SIG-M5 (cell line): ENCODE measurements around the gene TSKS.
A peak's percentile ranks its signal among the peaks of the same experiment; 100 is the strongest.
"Not testable (repeated sequence)": the region's sequence is repeated elsewhere in the genome, so short reads cannot be mapped to it uniquely, and the experiment has no call there.

ENCODE experiments used
- DNase-seq: peaks from one replicate; lab custom pipeline; 2025; lab: John Stamatoyannopoulos, UW

The TSKS gene

DNA sequence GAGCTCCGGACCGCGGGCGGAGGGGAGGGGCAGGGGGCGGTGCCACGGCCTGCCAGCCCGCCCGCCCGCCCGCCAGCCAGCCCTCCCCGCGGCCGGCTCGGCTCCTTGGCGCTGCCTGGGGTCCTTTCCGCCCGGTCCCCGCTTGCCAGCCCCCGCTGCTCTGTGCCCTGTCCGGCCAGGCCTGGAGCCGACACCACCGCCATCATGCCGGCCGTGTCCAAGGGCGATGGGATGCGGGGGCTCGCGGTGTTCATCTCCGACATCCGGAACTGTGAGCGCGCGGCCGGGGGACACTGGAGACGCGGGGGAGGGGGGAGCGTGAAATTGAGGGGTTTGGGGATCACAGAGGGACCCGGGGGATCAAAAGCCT, 3.8 kb upstream of the TSKS start, which contains the start of gene AP2A1:
TSS of gene AP2A1 (plus strand) at position 72 of the 370 bp plus-strand sequence. CDS start at position 205, 133 bp downstream.
- no peak for DNase-seq

- peak; percentile 100 for DNase-seq
Measured at GRCh38 chr19:49766007-49766929, 3.2 kb upstream of the TSKS start.

GRCh38 chr19:49764341-49764740, 1.2 kb upstream of the TSKS start:
- DNase-seq, result no peak

- no peak for DNase-seq
Measured at GRCh38 chr19:49761625-49762311, 1.3 kb downstream of the TSKS start.

GRCh38 chr19:49761249-49761624, 1.9 kb downstream of the TSKS start:
- no peak for DNase-seq

DNA sequence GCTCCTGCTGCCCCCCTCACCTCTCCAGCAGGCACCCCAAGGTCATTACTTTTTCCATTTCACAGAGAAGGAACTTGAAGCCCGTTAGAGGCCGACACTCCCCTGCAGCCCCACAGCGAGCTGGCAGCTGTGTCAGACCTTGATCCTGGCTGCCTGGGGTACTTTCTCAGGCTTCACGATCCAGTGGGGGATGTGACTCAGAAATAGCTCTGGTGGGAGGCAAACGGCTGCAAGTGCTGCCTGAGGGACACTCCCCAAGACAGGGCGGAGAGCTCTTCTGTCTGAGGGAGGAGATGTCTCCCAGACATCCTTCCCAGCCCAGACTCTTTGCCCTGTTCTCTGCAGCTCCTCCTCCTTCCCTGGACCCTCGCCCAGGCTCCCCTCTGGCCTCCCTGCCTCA, 4.8 kb downstream of the TSKS start:
- no peak for DNase-seq

DNA sequence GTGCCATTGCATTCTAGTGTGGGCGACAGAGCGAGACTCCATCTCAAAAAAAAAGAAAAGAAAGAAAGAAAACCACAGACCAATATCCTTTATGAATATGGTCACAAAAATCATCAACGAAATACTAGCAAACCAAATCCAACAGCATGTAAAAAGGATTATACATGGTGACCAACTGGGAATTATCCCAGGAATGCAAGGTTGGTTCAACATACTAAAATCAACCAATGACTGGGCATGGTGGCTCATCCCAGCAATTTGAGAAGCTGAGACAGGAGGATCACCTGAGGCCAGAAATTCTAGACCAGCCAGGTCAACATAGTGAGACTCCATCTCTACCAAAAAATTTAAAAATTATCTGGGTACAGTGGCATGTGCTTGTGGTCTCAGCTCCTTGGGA, 7.2 kb downstream of the TSKS start:
- DNase-seq, result no peak

DNA sequence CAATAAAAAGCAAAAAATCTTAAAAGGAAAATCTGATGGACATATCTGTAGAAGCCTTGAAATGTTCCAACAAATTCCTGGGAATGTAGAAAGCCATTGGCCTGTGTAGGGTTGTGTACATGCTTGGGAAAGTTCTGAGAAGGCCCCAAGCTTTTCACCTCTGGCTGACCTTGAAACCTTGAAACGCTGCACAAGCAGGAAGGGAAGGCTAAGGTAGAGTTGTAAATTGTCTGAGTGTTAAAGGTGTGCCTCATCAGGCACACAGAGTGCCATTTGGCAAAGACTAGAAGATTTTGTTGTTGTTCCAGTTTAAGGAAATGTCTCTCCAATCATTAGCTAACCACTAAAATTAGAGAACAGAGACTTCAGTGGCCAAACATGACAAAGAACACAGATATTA, 10.4 kb downstream of the TSKS start:
- no peak for DNase-seq

GRCh38 chr19:49749771-49750170, 13.3 kb downstream of the TSKS start:
- no peak for DNase-seq

DNA sequence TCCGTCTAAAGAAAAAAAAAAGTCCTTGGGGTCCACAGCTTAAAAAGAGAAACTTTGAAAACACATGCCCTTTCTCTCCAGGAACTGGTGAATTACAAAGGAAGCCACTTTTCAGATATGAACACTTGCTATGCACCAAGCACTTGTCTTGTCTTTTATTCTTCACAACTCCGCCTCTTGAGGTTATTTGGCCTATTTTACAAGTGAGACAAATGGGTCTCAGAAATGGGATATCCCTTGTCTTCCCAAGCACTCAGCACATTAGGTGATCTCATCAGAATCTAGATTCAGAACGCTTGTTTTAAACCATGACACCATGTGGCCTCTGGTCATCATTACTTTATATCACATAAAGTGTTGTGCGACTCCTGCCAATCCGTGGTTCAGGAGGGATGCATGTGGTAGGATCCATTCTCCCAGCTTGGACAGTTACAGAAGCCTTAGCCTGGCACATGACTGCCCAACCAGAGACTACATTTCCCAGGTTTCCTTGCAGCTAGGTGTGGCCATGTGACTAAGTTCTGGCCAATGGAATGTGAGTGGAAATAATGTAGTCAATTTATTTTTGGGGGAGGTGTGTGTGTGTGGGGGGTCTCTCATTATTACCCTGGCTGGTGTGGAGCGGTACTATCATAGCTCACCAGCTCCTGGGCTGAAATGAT, 13.9 kb downstream of the TSKS start:
- DNase-seq, result no peak

DNA sequence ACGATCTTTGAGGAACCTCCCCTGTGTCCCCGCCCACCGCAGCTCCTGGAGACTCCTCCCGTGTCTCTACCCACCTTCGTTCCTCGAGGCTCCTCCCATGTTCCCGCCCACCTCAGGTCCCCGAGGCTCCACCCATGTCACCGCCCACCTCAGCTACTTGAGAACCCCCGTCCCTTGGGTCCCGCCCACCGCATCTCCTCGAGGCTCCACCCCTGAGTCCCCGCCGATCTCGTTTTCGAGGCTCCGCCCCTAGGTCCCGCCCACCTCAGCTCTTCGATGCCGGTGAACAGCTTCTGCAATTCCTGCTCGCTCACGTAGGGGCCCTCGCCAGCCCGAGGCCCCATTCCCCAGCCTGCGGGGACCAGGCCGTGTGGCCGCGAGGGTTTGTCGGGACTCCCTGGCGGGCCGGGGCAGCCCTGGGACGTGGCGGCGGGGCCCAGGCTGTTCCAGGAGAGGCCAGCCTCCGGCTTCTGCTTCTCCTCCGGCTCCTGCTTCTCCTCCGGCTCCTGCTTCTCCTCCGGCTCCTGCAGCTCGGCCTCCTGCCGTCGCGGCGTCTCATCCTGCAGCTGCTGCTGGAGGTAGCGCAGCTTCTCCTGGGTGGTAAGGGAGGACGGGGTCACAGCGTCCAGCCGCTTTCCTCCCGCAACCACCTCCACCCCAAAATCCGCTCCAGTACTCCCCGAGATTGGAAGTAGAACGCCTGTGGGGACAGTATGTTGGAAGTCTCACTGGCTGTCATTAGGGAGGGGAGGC, 16.7 kb downstream of the TSKS start:
- no peak for DNase-seq

DNA sequence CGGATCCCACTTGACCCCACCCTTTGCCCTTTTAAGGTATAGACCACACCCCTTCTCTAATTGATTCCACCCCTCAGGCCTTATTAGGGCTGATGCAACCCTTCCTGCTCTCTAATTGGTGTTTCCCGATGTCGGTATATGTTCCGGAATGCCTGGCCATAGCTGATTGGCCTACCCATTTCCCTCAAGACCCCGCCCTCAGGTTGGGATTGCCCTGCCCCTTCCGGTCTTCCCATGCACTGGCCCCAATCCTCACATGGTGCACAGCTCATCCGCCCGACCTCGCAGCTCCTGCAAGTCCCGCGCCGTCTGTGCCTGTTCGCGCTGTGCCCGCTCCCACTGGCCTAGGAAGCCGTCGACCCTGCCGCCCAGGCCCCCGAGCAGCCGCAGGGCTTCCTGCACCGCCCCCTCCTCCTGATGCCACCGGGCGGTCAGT, 18.1 kb downstream of the TSKS start:
- DNase-seq, result no peak

- no peak for DNase-seq
Measured at GRCh38 chr19:49741210-49741844, 21.8 kb downstream of the TSKS start.

DNA sequence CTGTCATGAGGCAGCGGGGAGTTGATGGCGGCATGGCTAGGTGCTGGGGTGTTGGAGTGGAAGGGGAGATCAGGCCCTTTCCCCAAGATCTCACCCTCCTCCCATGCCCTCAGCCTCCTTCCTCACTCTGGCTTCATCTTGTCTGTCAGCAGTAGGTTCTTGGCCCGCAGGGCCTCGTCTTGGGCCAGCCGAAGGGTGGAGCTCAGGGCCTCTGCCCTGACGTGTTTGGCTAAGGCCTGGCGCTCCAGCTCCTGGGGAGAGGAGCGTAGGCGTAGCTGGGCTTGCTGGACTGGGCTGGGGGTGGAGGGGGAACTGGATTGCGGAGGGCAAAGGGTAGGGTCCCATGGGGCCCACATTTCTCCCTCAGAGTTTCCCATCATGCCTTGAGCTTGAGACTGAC, 23.2 kb downstream of the TSKS start:
- DNase-seq, result no peak

- no peak for DNase-seq
Measured at GRCh38 chr19:49739098-49739497, 24.0 kb downstream of the TSKS start.

DNA sequence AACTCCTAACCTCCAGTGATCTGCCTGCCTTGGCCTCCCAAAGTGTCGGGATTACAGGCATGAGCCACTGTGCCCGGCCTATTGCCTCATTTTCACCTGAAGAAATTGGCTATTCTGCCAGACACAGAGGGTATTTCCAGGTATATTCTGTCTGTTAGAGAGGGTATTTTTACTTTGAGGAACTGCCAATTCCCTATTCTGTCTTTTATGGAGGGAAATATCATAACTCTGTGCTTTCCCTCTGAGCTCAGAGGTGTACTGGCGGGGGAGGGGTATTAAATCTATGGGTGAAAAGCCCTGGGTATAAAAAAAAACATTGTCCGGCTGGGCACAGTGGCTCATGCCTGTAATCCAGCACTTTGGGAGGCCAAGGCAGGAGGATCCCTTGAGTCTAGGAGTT, 24.8 kb downstream of the TSKS start:
- no peak for DNase-seq

- no peak for DNase-seq
Measured at GRCh38 chr19:49730166-49730565, 32.9 kb downstream of the TSKS start.

GRCh38 chr19:49727217-49728030, 35.7 kb downstream of the TSKS start:
- no peak for DNase-seq

DNA sequence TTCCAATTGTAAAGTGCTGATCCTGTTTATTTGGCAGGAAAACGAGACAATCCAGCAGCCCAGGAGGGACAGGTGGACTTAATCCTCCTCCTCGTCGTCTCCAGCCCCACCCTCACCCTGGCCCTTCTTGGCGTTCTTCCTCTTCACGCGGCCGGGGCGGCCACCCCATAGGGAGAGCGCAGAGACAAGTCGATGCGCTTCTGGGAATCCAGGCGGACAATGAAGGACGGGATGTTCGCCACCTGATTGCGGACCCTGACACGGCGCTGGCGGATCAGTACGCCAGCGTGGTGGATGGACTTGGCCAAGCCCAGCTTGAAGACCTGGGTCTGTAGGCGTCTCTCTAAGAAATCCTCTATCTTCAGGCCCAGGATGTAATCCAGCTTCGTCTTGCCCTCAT, 43.7 kb downstream of the TSKS start:
- not testable (repeated sequence) for DNase-seq

GRCh38 chr19:49718991-49719390, 44.1 kb downstream of the TSKS start:
- no peak for DNase-seq

- no peak for DNase-seq
Measured at GRCh38 chr19:49718511-49718910, 44.6 kb downstream of the TSKS start.
